ENCODE results near the gene KLRF1. TPM values are rescaled to one million over a fixed set of nuclear protein-coding genes. Genes with fewer than 3 reads are reported as not detected.
"Not testable (repeated sequence)": the region's sequence is repeated elsewhere in the genome, so short reads cannot be mapped to it uniquely, and the experiment has no call there.

KLRF1 gene
- total RNA-seq, 1 donor from 2014 or later: not detected

GRCh38 chr12:9867531-9867930 lies 40.2 kb downstream of the KLRF1 start:
- intact Hi-C loops (cut with DNase I): loop anchor here (10.0 kb wide), 2 partner anchors 223 to 497 kb away; no protein-coding TSS in a partner anchor
- no peak for DNase-seq (ENCODE audit: low spot score)

GRCh38 chr12:9868311-9868801 lies 41.1 kb downstream of the KLRF1 start:
- intact Hi-C loops (cut with DNase I): loop anchor here (10.0 kb wide), 2 partner anchors 224 to 496 kb away; no protein-coding TSS in a partner anchor

GRCh38 chr12:9868951-9869306 lies 41.6 kb downstream of the KLRF1 start:
- intact Hi-C loops (cut with DNase I): loop anchor here (10.0 kb wide), 2 partner anchors 224 to 496 kb away; no protein-coding TSS in a partner anchor
- DNase-seq (ENCODE audit: low spot score): no peak

More at GRCh38 chr12:9868311-9868801, 41.1 kb downstream of the KLRF1 start:
- no peak for DNase-seq (ENCODE audit: low spot score)

- intact Hi-C loops (cut with DNase I): loop anchor here (10.0 kb wide), 2 partner anchors 225 to 495 kb away; no protein-coding TSS in a partner anchor
- no peak for DNase-seq (ENCODE audit: low spot score)
These were observed 42.3 kb downstream of the KLRF1 start, which contains the start of gene CLEC2B for GRCh38 chr12:9869307-9870161. CLEC2B (minus strand) TSS chr12:9869354.

- intact Hi-C loops (cut with DNase I): no loop called here
- no peak for DNase-seq (ENCODE audit: low spot score)
These were observed 43.1 kb downstream of the KLRF1 start for GRCh38 chr12:9870286-9870866.

- intact Hi-C loops (cut with DNase I): no loop called here
- no peak for DNase-seq (ENCODE audit: low spot score)
These were observed 44.9 kb downstream of the KLRF1 start for GRCh38 chr12:9872162-9872561.

- intact Hi-C loops (cut with DNase I): no loop called here
- DNase-seq (ENCODE audit: low spot score): no peak
These were observed 45.5 kb downstream of the KLRF1 start for GRCh38 chr12:9872742-9873141.

GRCh38 chr12:9876120-9876519 lies 48.8 kb downstream of the KLRF1 start:
- DNase-seq (ENCODE audit: low spot score); intact Hi-C loops (cut with DNase I): not testable (repeated sequence)

- DNase-seq (ENCODE audit: low spot score): no peak
- intact Hi-C loops (cut with DNase I): no loop called here
These were observed 53.3 kb downstream of the KLRF1 start for GRCh38 chr12:9880532-9881078.

- no peak for DNase-seq (ENCODE audit: low spot score)
- intact Hi-C loops (cut with DNase I): no loop called here
These were observed 54.0 kb downstream of the KLRF1 start, which contains the start of gene KLRF2 for GRCh38 chr12:9881246-9881645. KLRF2 (plus strand) TSS chr12:9881489; CDS start chr12:9881596, 107 bp downstream.

GRCh38 chr12:9881988-9882387 lies 54.7 kb downstream of the KLRF1 start:
- intact Hi-C loops (cut with DNase I): no loop called here
- no peak for DNase-seq (ENCODE audit: low spot score)

GRCh38 chr12:9883175-9883574 lies 55.9 kb downstream of the KLRF1 start:
- no peak for DNase-seq (ENCODE audit: low spot score)
- intact Hi-C loops (cut with DNase I): no loop called here

GRCh38 chr12:9888665-9889273 lies 61.5 kb downstream of the KLRF1 start:
- no peak for DNase-seq (ENCODE audit: low spot score)
- intact Hi-C loops (cut with DNase I): no loop called here

Other genes starting within 250 kb of the KLRF1 start
- gene KLRB1, start 219.6 kb upstream of the KLRF1 start, total RNA-seq: 0.38 TPM
- gene CLEC2D, start 157.8 kb upstream of the KLRF1 start, total RNA-seq: 4.7 TPM
- not detected for gene CLECL1, start 94.4 kb upstream of the KLRF1 start, total RNA-seq
- gene CD69, start 66.6 kb upstream of the KLRF1 start, total RNA-seq: 0.24 TPM
- gene CLEC2B, start 41.9 kb downstream of the KLRF1 start, total RNA-seq: 6.7 TPM
- gene KLRF2, start 54.0 kb downstream of the KLRF1 start, total RNA-seq: not detected
- not detected for gene CLEC2A, start 104.9 kb downstream of the KLRF1 start, total RNA-seq
- 0.30 TPM for gene CLEC12A, start 143.9 kb downstream of the KLRF1 start, total RNA-seq
- gene CLEC1B, start 171.6 kb downstream of the KLRF1 start, total RNA-seq: not detected
- not detected for gene CLEC12B, start 183.1 kb downstream of the KLRF1 start, total RNA-seq
- not detected for gene CLEC9A, start 203.2 kb downstream of the KLRF1 start, total RNA-seq